AG04449 (cell line): ENCODE data around the gene DENND1C.
A peak's percentile ranks its signal among the peaks of the same experiment; 100 is the strongest.

Experiments used
- CTCF ChIA-PET: fragments of 350-600 bp; formaldehyde crosslinking; extraction: SDS; loops from one replicate; lab custom pipeline; 2021; ENCODE audit warnings: antibody characterized with exemption; lab: Yijun Ruan, JAX
- POLR2A ChIA-PET: fragments of 400-600, 350-600 bp; formaldehyde crosslinking; extraction: SDS; loops from one replicate; lab custom pipeline; 2020; ENCODE audit warnings: antibody characterized with exemption, inconsistent platforms; lab: Yijun Ruan, JAX
- DNase-seq: peaks from one replicate; pipeline ENCODE4 v3.0.0-alpha.2; 2010; ENCODE audit warnings: low read depth, low spot score
- H3K4me3 ChIP-seq: 2 replicates; pipeline ENCODE4 v1.5.1; 2011; ENCODE audit warnings: low read depth, mild to moderate bottlenecking, control low read depth, low read length
- TF ChIP-seq, protein P1 (sequence below): IDR thresholded peaks from one replicate; pipeline ENCODE4 v1.5.1; 2011; ENCODE audit warnings: mild to moderate bottlenecking, moderate library complexity, low read length, control low read depth, inconsistent platforms; ENCODE audit not compliant: insufficient read depth; ENCODE audit errors: missing control alignments

DENND1C gene

DNA sequence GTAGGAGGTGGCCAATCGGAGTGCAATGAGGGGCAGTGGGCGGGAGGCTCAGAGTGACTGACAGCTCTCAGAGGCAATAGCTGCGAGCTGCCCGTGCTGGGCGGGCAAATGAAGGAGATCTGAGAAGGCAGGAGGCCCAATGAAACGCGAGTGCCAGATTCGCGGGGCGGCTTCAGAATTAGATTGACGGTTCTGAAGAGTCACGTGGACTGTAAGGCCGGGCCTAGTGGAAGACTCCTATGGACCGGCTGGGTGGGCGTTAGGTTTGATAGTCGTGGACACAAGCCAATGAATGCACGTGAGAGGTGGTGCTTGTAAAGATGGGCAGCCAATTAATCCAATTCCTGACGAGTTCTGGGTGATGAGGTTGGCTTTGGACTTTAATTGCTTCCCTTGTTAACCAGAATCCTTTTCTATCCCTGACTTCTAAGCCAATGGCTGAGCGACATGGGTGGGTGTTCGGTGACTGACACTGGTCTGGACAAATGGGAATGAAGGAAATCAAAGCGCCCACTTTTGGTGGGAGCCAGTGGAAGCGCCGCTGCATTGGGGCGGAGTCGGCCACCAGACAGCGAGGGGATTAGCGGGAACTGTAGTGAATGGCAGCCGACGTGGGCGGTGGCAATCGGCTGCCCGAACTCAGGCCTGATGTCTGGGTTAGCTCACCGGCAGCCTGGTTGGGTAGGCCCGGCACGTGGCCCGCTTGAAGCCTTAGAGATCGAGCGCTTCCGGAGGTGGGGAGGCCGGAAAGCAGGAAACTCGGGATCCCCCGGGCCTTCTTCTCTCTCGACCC lies 56.5 kb downstream of the DENND1C start:
- ChIA-PET POLR2A (interaction anchor here (0.5 to 1.1 kb wide), 5 partner anchors 53 to 445 kb away, joined by 3 to 6 read pairs (median 3); partner anchors contain the start of genes GPR108 and TNFSF9), CTCF (no interaction called here)
- TF ChIP-seq, protein P1, sequence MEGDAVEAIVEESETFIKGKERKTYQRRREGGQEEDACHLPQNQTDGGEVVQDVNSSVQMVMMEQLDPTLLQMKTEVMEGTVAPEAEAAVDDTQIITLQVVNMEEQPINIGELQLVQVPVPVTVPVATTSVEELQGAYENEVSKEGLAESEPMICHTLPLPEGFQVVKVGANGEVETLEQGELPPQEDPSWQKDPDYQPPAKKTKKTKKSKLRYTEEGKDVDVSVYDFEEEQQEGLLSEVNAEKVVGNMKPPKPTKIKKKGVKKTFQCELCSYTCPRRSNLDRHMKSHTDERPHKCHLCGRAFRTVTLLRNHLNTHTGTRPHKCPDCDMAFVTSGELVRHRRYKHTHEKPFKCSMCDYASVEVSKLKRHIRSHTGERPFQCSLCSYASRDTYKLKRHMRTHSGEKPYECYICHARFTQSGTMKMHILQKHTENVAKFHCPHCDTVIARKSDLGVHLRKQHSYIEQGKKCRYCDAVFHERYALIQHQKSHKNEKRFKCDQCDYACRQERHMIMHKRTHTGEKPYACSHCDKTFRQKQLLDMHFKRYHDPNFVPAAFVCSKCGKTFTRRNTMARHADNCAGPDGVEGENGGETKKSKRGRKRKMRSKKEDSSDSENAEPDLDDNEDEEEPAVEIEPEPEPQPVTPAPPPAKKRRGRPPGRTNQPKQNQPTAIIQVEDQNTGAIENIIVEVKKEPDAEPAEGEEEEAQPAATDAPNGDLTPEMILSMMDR, result no peak
- peak overlapping the region; percentile 20 for H3K4me3 ChIP-seq
- peak; percentile 100 for DNase-seq

DNA sequence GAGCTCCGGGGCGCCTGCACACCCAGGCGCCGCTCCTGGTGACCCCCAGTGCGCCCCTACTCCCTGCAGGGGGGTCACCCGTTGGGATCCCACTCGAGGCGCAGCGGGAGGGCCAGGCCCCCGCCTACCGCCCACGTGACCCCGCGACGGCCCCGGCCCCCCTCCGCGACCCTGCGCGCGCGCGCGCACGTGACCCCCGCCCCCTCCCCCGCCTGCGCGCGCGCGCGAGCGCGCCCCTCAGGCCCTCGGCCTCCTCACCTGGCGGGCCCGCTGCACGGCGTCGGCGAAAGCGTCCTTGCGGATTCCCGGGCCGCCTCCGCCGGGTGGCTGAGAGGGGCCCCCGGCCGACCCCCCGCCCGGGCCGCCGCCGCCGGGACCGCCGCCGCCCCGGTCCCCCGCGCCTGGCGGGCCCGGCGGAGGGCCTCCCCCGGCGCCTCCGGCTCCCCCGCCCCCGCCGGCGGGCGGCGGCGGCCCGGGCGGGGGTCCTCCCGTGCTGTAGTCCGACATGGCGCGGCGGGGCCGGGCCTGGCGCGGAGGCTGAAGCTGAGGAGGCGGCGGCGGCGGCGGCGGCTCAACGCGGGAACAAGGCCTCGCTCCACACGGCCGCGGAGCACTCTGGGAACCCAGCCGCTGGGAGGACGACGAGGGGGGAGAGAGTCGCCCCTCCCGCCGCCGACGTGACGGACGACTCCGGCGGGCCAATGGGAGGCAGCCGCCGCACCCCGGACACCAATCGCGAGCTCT lies 57.2 kb downstream of the DENND1C start, which contains the start of gene KHSRP:
TSS of gene KHSRP (minus strand) at position 617 of the 744 bp plus-strand sequence. CDS start at position 507, 110 bp downstream.
- H3K4me3 ChIP-seq, result peak within 1 kb of the TSS; percentile 90
- ChIA-PET POLR2A (interaction anchor here (0.5 to 1.1 kb wide), 5 partner anchors 52 to 444 kb away, joined by 3 to 6 read pairs (median 3); partner anchors contain the start of genes GPR108 and TNFSF9), CTCF (no interaction called here)
- TF ChIP-seq, protein P1, result no peak
- DNase-seq, result no peak

DNA sequence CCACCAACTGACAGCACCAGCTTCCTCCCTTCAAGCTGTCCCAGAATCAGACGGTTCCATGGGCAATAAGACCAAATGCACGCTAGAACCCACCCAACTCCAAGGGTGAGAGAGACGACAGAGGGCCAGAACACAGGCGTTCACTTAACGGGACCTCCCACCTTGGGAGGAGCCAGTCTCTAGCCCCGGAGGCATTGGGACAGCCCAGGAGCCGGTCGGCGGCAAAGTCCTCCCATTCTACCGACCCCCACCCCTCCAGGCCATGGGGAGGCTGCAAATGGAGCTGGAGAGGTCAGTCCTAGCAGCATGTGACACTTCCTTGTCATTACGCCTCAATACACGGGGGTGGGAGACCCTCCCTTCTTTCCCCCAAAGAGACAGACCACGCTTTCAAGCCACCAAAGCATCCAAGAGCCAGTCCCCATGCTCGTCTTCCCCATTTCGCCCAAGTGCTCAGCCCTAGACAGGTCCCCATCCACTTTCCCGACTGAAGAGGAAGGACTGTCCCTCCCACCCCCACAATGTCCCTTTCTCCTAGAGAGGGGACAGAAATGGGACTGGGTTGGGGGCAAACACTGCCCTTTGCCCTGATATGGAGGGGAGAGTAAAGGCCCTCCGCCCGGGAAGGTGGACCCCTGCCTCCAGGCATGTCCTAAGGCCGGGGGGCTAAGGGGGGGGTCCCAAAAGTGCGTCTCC lies 57.9 kb downstream of the DENND1C start:
- H3K4me3 ChIP-seq, result peak overlapping the region; percentile 90
- POLR2A ChIA-PET, result no interaction called here
- TF ChIP-seq, protein P1, result no peak
- peak; percentile 4 for DNase-seq
- CTCF ChIA-PET, result no interaction called here

DNA sequence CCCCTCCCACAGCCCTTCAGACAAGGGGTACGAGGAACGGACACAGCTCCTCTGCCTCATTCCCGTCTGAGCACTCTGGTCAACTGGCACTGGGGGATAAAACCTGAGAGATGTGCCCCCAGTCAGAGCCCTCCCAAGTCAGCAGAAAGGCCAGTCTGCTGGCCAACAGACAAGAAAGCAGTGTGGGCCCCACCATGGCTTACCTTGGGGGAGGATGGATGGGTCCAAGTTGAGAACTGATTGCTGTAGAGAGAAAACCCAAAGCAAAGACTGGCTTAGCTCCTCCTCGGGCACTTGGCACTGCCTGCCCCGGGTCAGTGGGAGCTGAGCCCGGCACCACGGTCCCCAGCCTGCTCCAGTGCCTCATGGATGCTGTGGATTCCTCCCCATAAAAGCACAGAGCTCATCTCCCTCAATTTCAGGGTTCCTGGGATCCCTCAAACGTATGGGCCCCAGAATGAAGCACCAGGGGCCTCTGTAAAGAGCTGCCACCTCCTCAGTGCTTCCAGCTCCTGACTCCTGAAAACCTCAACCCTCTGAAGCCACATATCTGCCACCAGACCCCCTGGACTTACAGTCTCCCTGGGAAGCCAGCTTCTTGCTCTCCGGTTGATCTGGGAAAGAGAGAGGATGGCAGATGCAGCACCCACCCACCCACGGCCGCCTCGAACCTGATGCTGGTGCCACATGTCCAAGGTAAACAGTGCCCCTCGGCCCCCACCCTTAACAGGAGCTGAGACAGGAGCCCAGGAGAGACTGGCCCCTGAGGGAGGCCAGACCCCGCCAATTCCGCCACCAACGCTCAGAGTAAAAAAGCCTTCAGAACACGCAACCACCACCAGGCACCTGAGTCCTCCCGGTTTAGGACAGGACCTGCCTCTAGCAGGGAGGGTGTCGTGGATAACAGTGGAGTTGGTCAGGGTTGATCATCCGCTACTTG lies 60.2 kb downstream of the DENND1C start:
- DNase-seq, result no peak
- H3K4me3 ChIP-seq, result no peak overlapping the region
- ChIA-PET POLR2A (no interaction called here), CTCF (interaction anchor here (0.8 to 1.3 kb wide), 6 partner anchors 10 to 453 kb away, joined by 3 to 5 read pairs (median 3); no protein-coding TSS in a partner anchor)
- TF ChIP-seq, protein P1, result no peak

DNA sequence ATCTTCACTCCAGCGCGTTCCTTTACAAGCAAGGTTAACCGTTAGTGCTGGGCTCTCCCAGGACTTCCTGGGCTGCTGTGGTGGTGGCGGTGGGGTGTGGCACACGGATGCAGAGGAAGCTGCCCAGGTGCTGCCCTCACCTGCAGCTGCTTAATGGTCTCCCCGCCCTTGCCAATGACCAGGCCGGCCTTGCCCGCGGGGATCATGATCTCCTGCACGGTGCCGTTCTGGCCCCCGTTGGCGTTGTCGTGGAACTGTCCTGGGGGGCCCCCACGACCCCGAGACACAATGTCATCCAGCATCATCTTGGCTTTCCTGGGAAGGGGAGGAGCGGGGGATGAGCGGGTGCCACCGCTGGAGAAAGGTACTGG lies 63.0 kb downstream of the DENND1C start:
- ChIA-PET POLR2A (no interaction called here), CTCF (no interaction called here)
- no peak overlapping the region for H3K4me3 ChIP-seq
- DNase-seq, result no peak
- TF ChIP-seq, protein P1, result no peak
